Immature natural killer cell (primary cell): ENCODE measurements around the gene KLHL41. TPM values are rescaled to one million over a fixed set of nuclear protein-coding genes. Genes with fewer than 3 reads are reported as not detected.

Experiments used
- DNase-seq, 3 donors: peaks; one replicate each; pipeline ENCODE4 v3.0.0; 2022; ENCODE audit warnings: mixed read lengths in 1 of 3
- H3K27ac Mint-ChIP-seq, 6 donors: one replicate each; pipeline ENCODE4 v1.8.0; 2020; ENCODE audit warnings: mixed read lengths in 6 of 6, mild to moderate bottlenecking in 5 of 6, inconsistent platforms in 4 of 6, moderate library complexity in 3 of 6
- H3K27me3 Mint-ChIP-seq, 3 donors: one replicate each; pipeline ENCODE4 v1.8.0; 2020 to 2021; ENCODE audit warnings: low read depth in 3 of 3, mild to moderate bottlenecking in 3 of 3, mixed read lengths in 3 of 3, moderate library complexity in 3 of 3, inconsistent platforms in 1 of 3
- H3K36me3 Mint-ChIP-seq, 3 donors: one replicate each; pipeline ENCODE4 v1.8.0; 2020; ENCODE audit warnings: mixed read lengths in 3 of 3, inconsistent platforms in 2 of 3, mild to moderate bottlenecking in 2 of 3
- H3K4me1 Mint-ChIP-seq, 2 donors: one replicate each; pipeline ENCODE4 v1.8.0; 2020; ENCODE audit warnings: inconsistent platforms in 2 of 2, mild to moderate bottlenecking in 2 of 2, mixed read lengths in 2 of 2, moderate library complexity in 1 of 2
- H3K4me3 Mint-ChIP-seq, 5 donors: one replicate each; pipeline ENCODE4 v1.8.0; 2020; ENCODE audit warnings: mild to moderate bottlenecking in 5 of 5, mixed read lengths in 5 of 5, inconsistent platforms in 3 of 5, moderate library complexity in 3 of 5
- H3K9me3 Mint-ChIP-seq, 6 donors: one replicate each; pipeline ENCODE4 v1.8.0; 2020; ENCODE audit warnings: mild to moderate bottlenecking in 6 of 6, mixed read lengths in 6 of 6, inconsistent platforms in 4 of 6, moderate library complexity in 3 of 6
- polyA plus RNA-seq, 3 donors: library from polyadenylated mRNA; unstranded; fragments of 300-500 nt; fragmentation: Illumina TruSeq; gene quantifications; one replicate each; pipeline ENCODE4 v1.2.3, GENCODE V29; 2021

Gene KLHL41
- polyA plus RNA-seq = not detected

DNA sequence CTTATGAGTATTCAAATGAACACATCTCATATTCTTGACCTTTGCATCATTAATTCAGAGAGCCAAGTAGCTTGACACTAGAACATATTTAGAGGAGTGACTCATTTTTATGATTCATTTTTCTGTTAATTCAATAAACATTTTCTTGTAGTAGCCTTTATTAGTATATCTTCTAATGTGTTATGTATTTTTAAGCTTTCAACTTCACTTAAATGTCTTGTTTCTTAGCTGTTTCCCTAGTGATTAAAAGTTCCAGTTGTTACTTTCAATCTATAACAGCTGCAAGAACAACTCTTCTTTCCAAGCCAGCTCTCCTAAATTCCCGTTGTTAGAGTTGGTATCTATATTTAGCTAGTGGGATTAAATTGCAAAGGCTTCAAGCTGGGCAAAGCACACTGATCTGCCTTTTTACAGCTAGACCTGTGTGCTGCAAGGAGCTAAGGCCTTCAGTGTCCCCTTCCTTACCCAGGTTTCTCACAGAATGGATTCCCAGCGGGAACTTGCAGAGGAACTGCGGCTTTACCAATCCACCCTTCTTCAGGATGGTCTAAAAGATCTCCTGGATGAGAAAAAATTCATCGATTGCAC is at the start of gene KLHL41:
Gene KLHL41 (plus strand): TSS at position 405 of the 588 bp plus-strand sequence. CDS start 77 bp downstream, at position 482.
- Mint-ChIP-seq H3K4me1 (no peaks in the 10 kb centered on the region), H3K4me3 (no peak within 1 kb of the TSS), H3K27ac (no peak within 1 kb of the TSS), H3K9me3 (no peaks in the 10 kb centered on the region), H3K36me3 (peaks cover 1 to 4% (median 4%) of the 10 kb centered on the region in 3 donors), H3K27me3 (peaks cover 0 to 3% (median 0%) of the 10 kb centered on the region in 3 donors)
- no peak for DNase-seq

DNA sequence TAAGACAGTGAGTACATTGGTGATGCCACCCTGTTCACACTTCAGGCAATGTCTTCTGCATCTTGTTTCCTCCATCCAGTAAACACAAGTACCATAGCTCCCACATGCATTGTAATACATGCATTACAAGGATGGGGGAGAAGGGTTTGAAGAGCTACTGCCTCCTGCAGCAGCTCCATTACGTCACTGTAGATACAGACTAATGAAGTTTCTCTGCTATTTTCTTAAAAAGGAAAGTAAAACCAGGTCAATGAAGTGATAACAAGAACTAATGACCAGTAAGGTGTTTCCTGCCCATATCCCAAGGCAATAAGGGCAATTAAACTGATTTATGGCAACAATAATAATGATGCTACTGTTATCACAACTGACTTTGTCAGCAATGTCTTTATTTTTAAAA is 48.4 kb upstream of the KLHL41 start:
- no peaks in the 10 kb centered on the region for H3K36me3 Mint-ChIP-seq
- peaks cover 4 to 6% (median 4%) of the 10 kb centered on the region in 3 donors for H3K27me3 Mint-ChIP-seq
- H3K9me3 Mint-ChIP-seq = no peaks in the 10 kb centered on the region
- peaks cover 0 to 5% of the 10 kb centered on the region in 2 donors for H3K4me1 Mint-ChIP-seq
- no peak for DNase-seq
- no peak overlapping the region for H3K27ac Mint-ChIP-seq
- H3K4me3 Mint-ChIP-seq = no peak overlapping the region

DNA sequence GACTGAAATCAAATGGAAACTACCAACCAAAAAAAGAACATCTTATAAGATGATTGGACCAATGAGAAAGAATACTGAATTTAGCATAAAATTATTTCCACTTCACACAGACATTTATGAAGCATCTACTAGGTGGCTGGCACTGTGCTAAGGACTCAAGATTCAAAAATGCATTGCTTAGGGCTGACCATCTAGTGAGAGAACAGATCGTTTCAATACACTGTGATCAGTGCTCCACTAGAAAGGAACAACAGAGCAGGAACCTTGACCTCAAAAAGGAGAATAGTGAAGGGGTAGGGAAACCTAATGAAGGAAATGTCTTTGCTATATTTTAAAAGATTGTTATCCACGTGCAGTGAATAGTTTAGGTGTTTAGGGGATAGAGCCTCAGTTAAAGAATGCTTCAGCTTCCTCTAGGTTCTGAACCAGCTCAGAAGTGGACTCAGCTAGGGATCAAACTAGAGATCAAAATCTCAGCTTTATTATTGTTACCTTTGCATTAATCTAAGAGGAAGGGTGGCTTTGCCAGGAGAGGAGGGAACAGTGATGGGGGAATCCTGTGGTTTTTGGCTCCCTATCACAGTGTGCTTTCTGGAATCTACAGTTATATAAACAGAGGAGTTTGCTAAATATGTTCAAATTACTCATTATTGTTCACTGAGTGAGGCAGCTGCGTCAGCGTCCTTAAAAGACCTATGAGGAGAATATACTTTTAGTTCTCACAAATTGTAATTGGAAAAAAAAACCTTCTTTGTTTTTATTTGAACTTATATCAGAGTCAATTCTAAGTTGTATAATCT is 46.4 kb upstream of the KLHL41 start:
- Mint-ChIP-seq H3K4me1 (peaks cover 0 to 5% of the 10 kb centered on the region in 2 donors), H3K27ac (no peak overlapping the region), H3K4me3 (no peak overlapping the region), H3K27me3 (peaks cover 4% of the 10 kb centered on the region in 3 donors), H3K36me3 (no peaks in the 10 kb centered on the region), H3K9me3 (no peaks in the 10 kb centered on the region)
- DNase-seq = no peak

DNA sequence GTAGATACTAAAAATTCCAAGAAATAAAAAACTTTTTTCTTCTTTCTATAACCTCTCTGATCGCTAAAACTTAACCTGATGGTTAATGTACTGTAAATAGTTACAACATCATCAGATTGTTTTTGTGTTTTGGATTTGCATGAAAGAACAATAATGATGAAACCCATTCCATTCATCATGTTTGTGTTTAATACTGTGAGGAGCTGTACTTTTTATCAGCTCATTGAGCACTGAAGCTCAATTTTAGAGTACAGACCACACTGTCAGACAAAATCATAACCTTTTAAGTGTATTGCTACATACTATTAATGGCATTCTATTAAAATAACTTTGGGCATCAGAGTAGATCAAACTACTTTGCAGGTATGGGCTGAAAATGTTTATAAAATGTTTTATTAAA is 45.0 kb upstream of the KLHL41 start:
- peaks cover 4 to 8% (median 8%) of the 10 kb centered on the region in 3 donors for H3K27me3 Mint-ChIP-seq
- H3K9me3 Mint-ChIP-seq = no peaks in the 10 kb centered on the region
- peak overlapping the region in 1 of 6 donors; percentile 64 for H3K27ac Mint-ChIP-seq
- no peaks in the 10 kb centered on the region for H3K36me3 Mint-ChIP-seq
- DNase-seq = no peak
- no peak overlapping the region for H3K4me3 Mint-ChIP-seq
- H3K4me1 Mint-ChIP-seq = peaks cover 0 to 5% of the 10 kb centered on the region in 2 donors

DNA sequence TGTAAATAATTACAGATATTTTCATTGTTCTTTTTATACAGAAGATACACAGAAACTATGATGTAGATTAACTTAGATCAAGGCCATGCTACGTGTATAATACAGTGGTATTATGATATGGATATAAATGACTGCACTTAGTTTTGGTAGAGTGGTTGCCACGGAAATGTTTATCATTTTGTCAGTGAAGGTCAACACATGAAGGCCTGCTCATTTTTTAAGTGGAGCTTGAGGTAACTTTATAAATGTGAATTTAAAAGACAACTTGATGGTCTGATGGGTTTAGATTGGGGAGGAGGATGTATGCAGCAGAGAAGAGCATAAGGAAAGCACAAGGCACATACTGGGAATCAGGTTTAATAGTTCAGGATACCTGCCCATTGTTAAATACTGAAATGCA is 44.6 kb upstream of the KLHL41 start:
- Mint-ChIP-seq H3K9me3 (no peaks in the 10 kb centered on the region), H3K36me3 (no peaks in the 10 kb centered on the region), H3K4me3 (peak overlapping the region in 1 of 5 donors; percentile 30), H3K27ac (peak overlapping the region in 4 of 6 donors; percentile 5 to 64 (median 44)), H3K27me3 (peaks cover 4 to 8% (median 8%) of the 10 kb centered on the region in 3 donors), H3K4me1 (peaks cover 0 to 5% of the 10 kb centered on the region in 2 donors)
- peak in 1 of 3 donors; percentile 22 for DNase-seq

DNA sequence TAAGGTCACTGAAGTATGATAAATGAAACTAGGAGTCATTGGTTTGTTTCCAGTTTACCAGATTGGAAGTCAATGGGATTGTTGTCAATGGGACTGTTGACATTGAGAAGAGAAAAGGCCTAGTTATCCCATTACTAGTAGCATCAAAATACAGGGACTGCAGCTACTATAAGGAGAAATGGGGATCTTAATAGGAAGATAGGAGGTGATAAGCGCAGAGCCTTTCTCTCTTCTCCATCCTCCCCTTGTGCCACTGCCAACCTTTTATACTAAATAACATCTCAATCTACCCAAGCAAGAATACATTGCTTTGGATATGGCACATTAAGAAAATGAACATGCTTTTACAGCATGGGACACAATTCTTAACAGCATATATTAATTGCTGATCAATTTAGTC is 40.7 kb upstream of the KLHL41 start:
- no peaks in the 10 kb centered on the region for H3K36me3 Mint-ChIP-seq

GRCh38 chr2:169469952-169470572 is 39.4 kb upstream of the KLHL41 start:
- Mint-ChIP-seq H3K9me3 (no peaks in the 10 kb centered on the region), H3K36me3 (no peaks in the 10 kb centered on the region), H3K4me1 (peaks cover 0 to 1% of the 10 kb centered on the region in 2 donors), H3K27me3 (peaks cover under 1 to 5% (median 4%) of the 10 kb centered on the region in 3 donors), H3K27ac (no peak overlapping the region), H3K4me3 (no peak overlapping the region)
- DNase-seq = no peak

More for the DNA sequence above, 40.7 kb upstream of the KLHL41 start:
- Mint-ChIP-seq H3K9me3 (no peaks in the 10 kb centered on the region), H3K27ac (peak overlapping the region in 1 of 6 donors; percentile 55), H3K27me3 (peaks cover 4 to 8% (median 8%) of the 10 kb centered on the region in 3 donors), H3K4me3 (no peak overlapping the region), H3K4me1 (peaks cover 0 to 5% of the 10 kb centered on the region in 2 donors)
- DNase-seq = no peak

DNA sequence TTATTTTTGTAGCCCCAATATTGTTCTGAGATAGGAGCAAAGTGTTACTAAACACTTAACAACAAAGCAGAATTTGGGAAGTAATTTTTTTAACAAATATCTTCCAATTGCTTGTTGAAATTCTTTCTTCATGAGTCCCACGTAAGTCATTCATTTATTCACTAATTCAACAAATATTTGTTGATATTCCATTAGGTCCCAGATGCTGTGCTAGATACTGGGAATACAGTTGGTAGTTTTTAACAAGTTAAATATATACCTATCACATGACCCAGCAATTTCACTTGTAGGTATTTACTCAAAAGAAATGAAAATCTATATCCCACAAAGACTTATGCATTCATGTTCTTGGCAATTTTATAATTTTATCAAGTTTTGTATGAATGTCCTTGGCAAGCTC is 37.3 kb upstream of the KLHL41 start:
- no peak for DNase-seq
- no peaks in the 10 kb centered on the region for H3K9me3 Mint-ChIP-seq
- no peaks in the 10 kb centered on the region for H3K4me1 Mint-ChIP-seq
- no peak overlapping the region for H3K4me3 Mint-ChIP-seq
- no peaks in the 10 kb centered on the region for H3K36me3 Mint-ChIP-seq
- no peak overlapping the region for H3K27ac Mint-ChIP-seq
- H3K27me3 Mint-ChIP-seq = peaks cover 0 to 4% (median 4%) of the 10 kb centered on the region in 3 donors

DNA sequence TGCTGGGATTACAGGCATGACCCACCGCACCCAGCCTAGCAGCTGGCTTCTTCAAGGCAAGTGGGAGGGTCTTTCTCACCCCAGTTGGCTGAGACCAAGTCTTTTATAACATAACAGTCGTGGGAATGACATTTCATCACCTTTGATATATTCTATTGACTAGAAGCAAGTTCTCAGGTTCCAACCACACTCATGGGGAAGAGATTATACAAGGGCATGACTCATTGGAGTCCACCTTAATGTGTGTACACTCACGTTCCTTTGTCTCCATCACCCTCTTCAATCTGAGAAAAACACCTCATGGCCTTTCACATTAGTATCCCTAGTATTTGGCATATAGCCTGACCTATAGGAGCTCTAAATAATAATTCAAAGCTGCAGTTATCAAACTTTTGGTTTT is 33.0 kb upstream of the KLHL41 start:
- Mint-ChIP-seq H3K36me3 (no peaks in the 10 kb centered on the region), H3K4me1 (peaks cover 12 to 18% of the 10 kb centered on the region in 2 donors), H3K9me3 (no peaks in the 10 kb centered on the region), H3K4me3 (no peak overlapping the region), H3K27ac (no peak overlapping the region), H3K27me3 (peaks cover 0 to 3% (median 0%) of the 10 kb centered on the region in 3 donors)
- no peak for DNase-seq

DNA sequence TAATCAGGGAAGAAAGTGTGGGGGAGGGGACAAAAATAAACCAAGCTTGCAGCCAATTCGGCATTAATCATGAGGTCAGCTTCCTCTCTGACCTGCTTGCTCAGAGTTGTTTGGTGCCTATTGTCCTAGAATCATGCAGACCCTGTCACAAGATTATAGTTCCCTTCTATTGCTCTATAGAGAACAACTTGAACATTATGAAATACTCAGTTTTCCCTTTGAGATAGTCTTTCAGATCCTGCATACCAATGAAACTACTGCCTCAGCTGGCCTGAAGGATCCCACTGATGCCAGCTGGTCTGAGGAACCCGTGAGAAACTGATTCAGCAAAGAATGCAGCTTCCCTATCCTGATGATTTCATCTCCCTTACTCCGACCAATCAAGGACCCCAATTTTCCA is 31.2 kb upstream of the KLHL41 start:
- no peaks in the 10 kb centered on the region for H3K36me3 Mint-ChIP-seq
- no peak for DNase-seq
- H3K9me3 Mint-ChIP-seq = no peaks in the 10 kb centered on the region
- H3K4me3 Mint-ChIP-seq = peak overlapping the region; percentile 56 to 89 (median 74)
- no peak overlapping the region for H3K27ac Mint-ChIP-seq
- peaks cover 0 to 3% (median 0%) of the 10 kb centered on the region in 3 donors for H3K27me3 Mint-ChIP-seq
- H3K4me1 Mint-ChIP-seq = peaks cover 12 to 18% of the 10 kb centered on the region in 2 donors

DNA sequence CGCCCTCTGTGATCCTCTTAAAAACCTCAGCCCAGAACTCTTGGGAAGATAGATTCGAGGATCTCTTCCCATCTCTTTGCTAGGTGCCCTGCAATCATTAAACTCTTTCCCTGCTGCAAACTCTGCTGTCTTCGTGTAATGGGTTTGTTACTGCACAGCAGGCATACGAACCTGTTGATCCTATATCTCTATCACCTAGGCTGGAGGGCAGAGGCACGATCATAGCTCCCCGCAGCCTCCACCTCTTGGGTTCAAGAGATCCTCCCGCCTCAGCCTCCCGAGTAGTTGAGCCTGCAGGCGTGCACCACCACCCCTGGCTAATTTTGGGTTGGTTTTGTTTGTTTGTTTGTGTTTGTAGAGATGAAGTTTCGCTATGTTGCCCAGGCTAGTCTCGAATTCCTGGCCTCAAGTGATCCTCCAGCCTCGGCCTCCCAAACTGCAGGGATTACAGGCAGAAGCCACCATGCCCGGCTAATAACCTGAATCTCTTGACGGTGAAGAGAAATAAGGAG is 30.7 kb upstream of the KLHL41 start:
- H3K4me1 Mint-ChIP-seq = peaks cover 12 to 18% of the 10 kb centered on the region in 2 donors

GRCh38 chr2:169479257-169480078 is 30.0 kb upstream of the KLHL41 start, which contains the start of gene BBS5:
TSS of gene BBS5 (plus strand) at chr2:169479494. CDS start at chr2:169479554, 60 bp downstream.
- Mint-ChIP-seq H3K4me3 (peak within 1 kb of the TSS; percentile 89 to 93 (median 91)), H3K4me1 (peaks cover 12 to 18% of the 10 kb centered on the region in 2 donors), H3K27me3 (peaks cover 0 to 3% (median 0%) of the 10 kb centered on the region in 3 donors), H3K9me3 (no peaks in the 10 kb centered on the region), H3K27ac (peak within 1 kb of the TSS in 5 of 6 donors; percentile 2 to 62 (median 36)), H3K36me3 (no peaks in the 10 kb centered on the region)
- DNase-seq = peak; percentile 36 to 64 (median 62)

More for the DNA sequence above, 30.7 kb upstream of the KLHL41 start:
- peak overlapping the region in 1 of 6 donors; percentile 62 for H3K27ac Mint-ChIP-seq
- DNase-seq = no peak
- peaks cover 0 to 3% (median 0%) of the 10 kb centered on the region in 3 donors for H3K27me3 Mint-ChIP-seq
- H3K36me3 Mint-ChIP-seq = no peaks in the 10 kb centered on the region
- peak overlapping the region; percentile 89 to 93 (median 91) for H3K4me3 Mint-ChIP-seq
- H3K9me3 Mint-ChIP-seq = no peaks in the 10 kb centered on the region

GRCh38 chr2:169480079-169480465 is 29.4 kb upstream of the KLHL41 start:
- no peaks in the 10 kb centered on the region for H3K9me3 Mint-ChIP-seq
- H3K4me1 Mint-ChIP-seq = peaks cover 12 to 18% of the 10 kb centered on the region in 2 donors
- peak overlapping the region in 3 of 6 donors; percentile 2 to 62 (median 36) for H3K27ac Mint-ChIP-seq
- no peaks in the 10 kb centered on the region for H3K36me3 Mint-ChIP-seq
- DNase-seq = no peak
- H3K27me3 Mint-ChIP-seq = peaks cover 0 to 3% (median 0%) of the 10 kb centered on the region in 3 donors
- peak overlapping the region; percentile 89 to 93 (median 91) for H3K4me3 Mint-ChIP-seq
